IMR-90 (cell line): ENCODE results near the gene TYRP1.

Experiments used
- BHLHE40 ChIP-seq: fragments of 150-350 bp; IDR thresholded peaks from 2 replicates; pipeline ENCODE4 v1.6.1; 2016; ENCODE audit warnings: mild to moderate bottlenecking, low read depth, low read length
- CEBPB ChIP-seq: IDR thresholded peaks from 2 replicates; pipeline ENCODE4 v1.6.1; 2012; ENCODE audit warnings: low read depth, low read length, improper control_type of control experiment
- CHD1 ChIP-seq: IDR thresholded peaks from 2 replicates; pipeline ENCODE4 v1.6.1; 2012; ENCODE audit warnings: low read depth, low read length, improper control_type of control experiment
- FOS ChIP-seq: fragments of 150-350 bp; IDR thresholded peaks from 2 replicates; pipeline ENCODE4 v1.6.1; 2016; ENCODE audit warnings: low read depth, low read length
- MAZ ChIP-seq: IDR thresholded peaks from 2 replicates; pipeline ENCODE4 v1.6.1; 2012; ENCODE audit warnings: low read depth, mild to moderate bottlenecking, low read length, improper control_type of control experiment, moderate library complexity, borderline replicate concordance
- MXI1 ChIP-seq: IDR thresholded peaks from 2 replicates; pipeline ENCODE4 v1.6.1; 2012; ENCODE audit warnings: low read depth, mild to moderate bottlenecking, low read length, moderate library complexity, borderline replicate concordance
- NFE2L2 ChIP-seq: fragments of 150-350 bp; IDR thresholded peaks from 2 replicates; pipeline ENCODE4 v1.6.1; 2016; ENCODE audit warnings: low read depth, mild to moderate bottlenecking, low read length
- POLR2A ChIP-seq: IDR thresholded peaks from 2 replicates; pipeline ENCODE4 v1.6.1; 2012; ENCODE audit warnings: mild to moderate bottlenecking, low read depth, low read length
- RAD21 ChIP-seq: IDR thresholded peaks from 2 replicates; pipeline ENCODE4 v1.6.1; 2012; ENCODE audit warnings: low read length, improper control_type of control experiment
- RCOR1 ChIP-seq: IDR thresholded peaks from 2 replicates; pipeline ENCODE4 v1.6.1; 2012; ENCODE audit warnings: mild to moderate bottlenecking, low read length, improper control_type of control experiment; ENCODE audit not compliant: insufficient replicate concordance
- SMC3 ChIP-seq: fragments of 150-350 bp; IDR thresholded peaks from 2 replicates; pipeline ENCODE4 v1.6.1; 2016; ENCODE audit warnings: low read depth, mild to moderate bottlenecking, antibody characterized with exemption, low read length, moderate library complexity
- TF ChIP-seq, protein P1 (sequence below): conservative IDR thresholded peaks from 2 replicates; pipeline ENCODE4 v1.5.1; 2012; ENCODE audit warnings: mild to moderate bottlenecking, low read depth, low read length, improper control_type of control experiment
- TF ChIP-seq, protein P2 (sequence below): fragments of 150-350 bp; IDR thresholded peaks from 2 replicates; pipeline ENCODE4 v1.6.1; 2017; ENCODE audit warnings: mild to moderate bottlenecking, antibody characterized with exemption, low read length, low read depth

GRCh38 chr9:12722131-12722530 is 28.9 kb downstream of the TYRP1 start:
- TF ChIP-seq, protein P1, sequence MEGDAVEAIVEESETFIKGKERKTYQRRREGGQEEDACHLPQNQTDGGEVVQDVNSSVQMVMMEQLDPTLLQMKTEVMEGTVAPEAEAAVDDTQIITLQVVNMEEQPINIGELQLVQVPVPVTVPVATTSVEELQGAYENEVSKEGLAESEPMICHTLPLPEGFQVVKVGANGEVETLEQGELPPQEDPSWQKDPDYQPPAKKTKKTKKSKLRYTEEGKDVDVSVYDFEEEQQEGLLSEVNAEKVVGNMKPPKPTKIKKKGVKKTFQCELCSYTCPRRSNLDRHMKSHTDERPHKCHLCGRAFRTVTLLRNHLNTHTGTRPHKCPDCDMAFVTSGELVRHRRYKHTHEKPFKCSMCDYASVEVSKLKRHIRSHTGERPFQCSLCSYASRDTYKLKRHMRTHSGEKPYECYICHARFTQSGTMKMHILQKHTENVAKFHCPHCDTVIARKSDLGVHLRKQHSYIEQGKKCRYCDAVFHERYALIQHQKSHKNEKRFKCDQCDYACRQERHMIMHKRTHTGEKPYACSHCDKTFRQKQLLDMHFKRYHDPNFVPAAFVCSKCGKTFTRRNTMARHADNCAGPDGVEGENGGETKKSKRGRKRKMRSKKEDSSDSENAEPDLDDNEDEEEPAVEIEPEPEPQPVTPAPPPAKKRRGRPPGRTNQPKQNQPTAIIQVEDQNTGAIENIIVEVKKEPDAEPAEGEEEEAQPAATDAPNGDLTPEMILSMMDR = no peak
- TF ChIP-seq CHD1 (no peak), POLR2A (no peak), MAZ (no peak), SMC3 (no peak), RAD21 (no peak), BHLHE40 (no peak), FOS (no peak), RCOR1 (no peak), NFE2L2 (no peak), MXI1 (no peak), CEBPB (no peak)
- TF ChIP-seq, protein P2, sequence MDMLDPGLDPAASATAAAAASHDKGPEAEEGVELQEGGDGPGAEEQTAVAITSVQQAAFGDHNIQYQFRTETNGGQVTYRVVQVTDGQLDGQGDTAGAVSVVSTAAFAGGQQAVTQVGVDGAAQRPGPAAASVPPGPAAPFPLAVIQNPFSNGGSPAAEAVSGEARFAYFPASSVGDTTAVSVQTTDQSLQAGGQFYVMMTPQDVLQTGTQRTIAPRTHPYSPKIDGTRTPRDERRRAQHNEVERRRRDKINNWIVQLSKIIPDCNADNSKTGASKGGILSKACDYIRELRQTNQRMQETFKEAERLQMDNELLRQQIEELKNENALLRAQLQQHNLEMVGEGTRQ = no peak
